DMS53 treated with DMSO at 0.1 percent for 48 hours (cell line): ENCODE results near the gene CCDC33.

Experiments
- DNase-seq: peaks from one replicate; lab custom pipeline; 2025; ENCODE audit not compliant: unreplicated experiment; lab: John Stamatoyannopoulos, UW

Gene CCDC33

DNA sequence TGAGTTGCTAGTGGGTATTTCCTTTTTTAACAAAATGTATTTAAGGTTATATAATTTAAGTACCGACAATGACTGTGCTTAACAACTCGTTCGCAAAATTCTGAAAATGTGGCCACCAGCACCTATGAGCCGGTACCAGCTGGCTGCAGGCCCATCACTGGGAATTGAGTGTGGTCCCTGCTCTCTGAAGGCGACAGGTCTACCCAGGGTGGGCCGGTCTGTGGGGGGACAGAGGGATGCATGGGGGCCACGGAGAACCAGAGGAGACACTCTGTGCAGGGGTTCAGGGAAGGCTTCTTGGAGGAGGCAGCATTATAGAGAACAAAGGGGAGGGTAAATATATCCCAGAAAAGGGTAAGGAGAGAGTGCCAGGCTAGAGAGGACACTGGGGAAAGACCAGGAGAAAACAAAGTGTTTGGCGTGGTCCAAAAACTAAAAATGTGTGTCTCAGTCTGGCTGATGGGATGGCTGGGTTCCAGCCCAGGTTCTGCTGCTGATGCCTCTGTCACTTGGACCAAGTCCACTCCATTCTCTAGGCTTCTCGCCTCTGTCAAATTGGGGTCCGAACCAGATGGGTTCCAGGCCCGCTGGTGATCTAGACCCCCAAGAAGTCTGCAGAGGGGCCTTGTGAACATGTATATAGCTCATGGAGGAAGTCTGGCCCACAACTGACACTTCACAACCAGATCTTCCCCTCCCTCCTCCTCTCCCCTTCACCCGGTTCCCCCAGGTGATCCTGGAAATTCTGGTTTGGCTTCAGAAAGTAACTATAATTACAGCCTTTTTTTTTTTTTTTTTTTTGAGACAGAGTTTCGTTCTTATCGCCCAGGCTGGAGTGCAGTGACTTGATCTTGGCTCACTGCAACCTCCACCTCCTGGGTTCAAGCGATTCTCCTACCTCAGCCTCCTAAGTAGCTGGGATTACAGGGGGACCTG is 142.0 kb downstream of the CCDC33 start:
- DNase-seq: no peak

DNA sequence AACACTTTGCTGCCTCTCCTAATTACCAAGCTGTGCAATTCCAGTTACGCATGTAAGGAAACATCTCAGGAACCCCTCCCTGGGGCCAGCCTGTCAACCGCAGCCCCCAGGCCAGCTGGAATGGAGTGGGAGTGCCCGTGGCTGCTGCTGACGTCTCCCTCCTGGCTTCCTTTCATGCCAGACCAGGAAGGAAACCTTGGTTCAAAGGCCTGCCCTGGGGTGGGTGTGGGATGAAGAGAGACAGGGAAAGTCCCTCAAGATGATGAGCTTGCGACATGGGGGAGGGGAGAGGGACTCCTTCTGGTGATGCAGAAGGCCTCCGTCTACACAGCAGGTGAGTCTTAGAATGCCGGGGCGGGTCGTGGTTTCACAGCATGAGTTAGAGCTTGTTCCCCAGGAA is 142.7 kb downstream of the CCDC33 start:
- DNase-seq: no peak

DNA sequence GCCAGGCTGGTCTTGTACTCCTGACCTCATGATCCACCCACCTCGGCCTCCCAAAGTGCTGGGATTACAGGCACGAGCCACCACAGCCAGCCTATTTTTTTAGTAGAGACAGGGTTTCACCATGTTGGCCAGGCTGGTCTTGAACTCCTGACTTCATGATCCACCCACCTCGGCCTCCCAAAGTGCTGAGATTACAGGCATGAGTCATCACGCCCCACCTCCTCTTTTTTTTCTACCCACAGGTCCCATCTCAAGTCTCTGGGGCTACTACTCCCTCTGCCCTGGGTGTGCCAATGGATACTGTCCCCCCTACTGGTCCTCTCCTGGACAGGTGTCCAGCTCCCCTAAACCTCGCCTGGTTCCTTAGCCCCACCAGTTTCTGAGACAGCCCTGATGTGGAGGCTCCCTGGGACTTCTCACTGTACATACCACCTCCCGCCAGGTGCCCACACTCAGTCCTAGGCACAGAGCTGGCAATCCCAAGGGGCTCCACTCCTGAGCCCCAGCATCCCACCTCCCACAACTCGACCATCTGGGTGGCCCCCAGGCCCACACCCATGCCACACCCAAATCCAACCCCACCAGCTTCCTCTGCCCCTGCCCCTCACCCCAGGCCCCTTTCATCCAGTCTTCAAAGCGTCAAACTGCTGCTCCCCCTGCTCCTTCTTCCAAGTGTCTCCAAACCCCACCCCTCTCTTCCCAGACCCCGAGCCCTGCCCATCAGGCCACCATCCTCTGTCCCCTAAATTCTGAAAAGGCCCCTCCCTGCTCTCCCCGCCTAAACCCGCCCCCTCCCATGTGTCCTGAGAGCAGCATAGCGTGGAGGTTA is 144.4 kb downstream of the CCDC33 start:
- DNase-seq: no peak

- no peak for DNase-seq
Observed at GRCh38 chr15:74381190-74381453, 145.0 kb downstream of the CCDC33 start.

- DNase-seq: no peak
Observed at GRCh38 chr15:74381481-74381880, 145.4 kb downstream of the CCDC33 start.

DNA sequence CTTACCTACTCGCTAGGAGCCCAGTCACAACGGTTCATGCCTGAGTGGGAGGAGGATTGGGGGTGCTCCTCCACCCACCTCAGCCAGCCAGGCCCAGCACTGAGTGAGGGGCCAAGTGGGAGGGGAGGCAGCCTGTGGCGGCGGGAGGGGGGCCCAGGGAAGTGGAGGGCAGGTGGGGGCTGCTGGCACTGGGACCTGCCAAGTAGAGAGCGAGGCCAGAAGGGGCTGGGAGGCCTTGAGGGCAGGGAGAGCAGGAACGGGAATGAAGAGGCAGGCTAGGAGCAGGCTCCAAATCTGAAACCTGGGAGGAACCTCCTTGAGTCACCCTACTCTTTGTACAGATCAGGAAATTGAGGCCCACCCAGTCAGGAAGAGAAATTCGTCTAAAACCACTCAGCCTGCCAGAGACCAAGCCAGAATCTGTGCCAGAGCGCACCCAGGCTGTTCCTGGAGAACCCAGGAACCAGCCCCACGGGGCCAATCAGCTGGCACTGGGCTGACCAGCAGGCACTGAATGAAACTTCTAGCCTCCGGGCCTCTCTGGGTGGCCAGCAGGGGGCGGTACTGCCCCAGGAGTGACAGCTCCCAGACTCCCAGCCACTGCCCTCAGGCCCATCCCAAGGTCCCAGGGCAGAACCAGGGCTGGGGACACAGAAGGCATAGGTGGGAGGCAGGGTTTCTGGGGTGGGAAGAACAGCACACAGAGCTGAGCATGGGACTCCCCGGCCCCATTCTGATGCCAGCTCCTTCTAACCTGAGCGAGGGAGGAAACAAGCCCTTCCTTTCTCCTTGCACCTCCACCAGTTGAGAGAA is 146.1 kb downstream of the CCDC33 start:
- peak; percentile 24 for DNase-seq

DNA sequence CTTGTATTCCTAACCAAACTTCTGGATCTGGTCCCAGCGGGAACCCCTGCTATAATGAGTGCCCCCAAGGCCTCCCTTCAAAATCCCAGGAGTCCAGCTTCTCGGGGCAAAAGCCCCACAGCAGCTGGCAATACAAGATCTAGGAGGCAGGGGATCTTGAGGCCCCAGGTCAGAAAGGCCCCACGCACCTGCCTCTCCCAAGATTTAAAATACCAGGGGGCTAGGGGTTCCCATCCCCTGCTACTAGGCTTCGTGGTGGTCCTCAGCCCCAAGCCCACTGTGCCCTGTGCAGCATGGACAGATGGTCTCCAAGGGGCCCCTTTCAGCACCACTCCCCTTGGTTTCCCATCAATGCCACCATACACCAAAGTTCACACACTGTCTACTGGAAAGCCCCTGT is 147.2 kb downstream of the CCDC33 start:
- DNase-seq: no peak

DNA sequence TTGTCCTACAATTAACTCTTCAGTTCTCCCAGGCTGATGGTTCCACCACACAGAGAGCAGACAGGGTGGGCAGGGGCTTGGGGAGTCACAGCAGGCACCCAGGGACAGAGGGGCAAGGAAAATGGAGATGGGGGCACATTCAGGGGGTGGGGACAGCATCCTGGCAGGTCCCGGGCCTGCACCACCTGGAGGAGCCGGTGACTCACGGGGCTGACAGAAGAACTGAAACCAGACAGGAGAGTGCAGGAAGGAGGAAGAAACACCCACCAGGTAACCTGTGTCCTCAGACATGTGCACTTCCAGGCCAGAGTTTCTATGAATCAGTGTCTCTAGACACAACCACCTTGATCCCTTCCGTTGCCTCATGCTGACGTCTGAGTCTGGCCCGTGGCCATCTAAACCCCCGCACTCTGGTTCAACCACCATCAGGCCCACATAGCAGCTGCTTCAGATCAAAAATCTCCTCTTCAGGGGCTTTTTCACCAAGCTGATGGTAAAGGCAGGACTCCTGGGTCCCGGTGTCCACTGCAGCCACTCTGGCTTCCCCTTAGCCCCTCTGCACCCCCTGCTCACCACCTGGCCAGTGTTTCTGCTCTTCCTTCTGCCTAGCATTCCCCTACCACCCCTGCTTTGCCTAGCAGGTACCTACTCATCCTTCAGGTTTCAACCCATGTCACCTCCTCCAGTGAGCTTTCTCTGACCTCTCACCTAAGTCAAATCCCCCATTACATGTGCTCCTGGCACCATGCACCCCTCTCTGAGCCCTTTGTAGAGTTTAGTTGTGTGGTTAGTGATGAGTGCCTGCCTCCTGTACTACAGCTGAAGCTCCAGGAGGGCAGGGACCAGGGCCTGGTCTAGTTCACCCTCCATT is 147.8 kb downstream of the CCDC33 start:
- DNase-seq: no peak

GRCh38 chr15:74384566-74384880 is 148.4 kb downstream of the CCDC33 start:
- no peak for DNase-seq

- no peak for DNase-seq
Observed at GRCh38 chr15:74384881-74385643, 148.9 kb downstream of the CCDC33 start.

DNA sequence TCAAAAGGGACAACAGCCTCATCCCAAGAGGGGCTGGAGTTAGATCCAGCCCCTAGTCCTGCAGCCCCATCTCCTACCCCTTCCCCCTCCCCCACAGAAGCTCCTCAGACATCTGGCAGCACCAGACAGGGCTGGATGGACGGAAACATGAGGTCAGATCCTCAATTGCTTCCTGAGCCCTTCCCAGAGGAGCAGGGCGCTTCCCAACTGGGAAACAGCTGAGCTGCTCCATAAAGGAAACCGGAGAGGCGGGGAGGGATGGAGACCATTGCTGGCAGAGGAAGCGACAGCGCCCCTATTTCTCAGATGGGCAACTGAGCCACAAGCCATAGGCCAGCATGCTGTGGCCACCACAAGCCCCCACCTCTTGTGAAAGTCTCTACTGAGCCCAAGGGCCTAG is 149.6 kb downstream of the CCDC33 start:
- DNase-seq: no peak
